Activated CD8-positive, alpha-beta memory T cell treated with anti-CD3 and anti-CD28 coated beads for 1 hour (primary cell): Measurements from ENCODE around the gene CHD9.
A peak's percentile ranks its signal among the peaks of the same experiment; 100 is the strongest.
"Not testable (repeated sequence)": the region's sequence is repeated elsewhere in the genome, so short reads cannot be mapped to it uniquely, and the experiment has no call there.

Experiments
- DNase-seq, 2 donors: peaks; one replicate each; pipeline ENCODE4 v3.0.0-alpha.2; 2020; ENCODE audit warnings: low read depth in 1 of 2; ENCODE audit errors: extremely low read depth in 1 of 2

The CHD9 gene, protein sequence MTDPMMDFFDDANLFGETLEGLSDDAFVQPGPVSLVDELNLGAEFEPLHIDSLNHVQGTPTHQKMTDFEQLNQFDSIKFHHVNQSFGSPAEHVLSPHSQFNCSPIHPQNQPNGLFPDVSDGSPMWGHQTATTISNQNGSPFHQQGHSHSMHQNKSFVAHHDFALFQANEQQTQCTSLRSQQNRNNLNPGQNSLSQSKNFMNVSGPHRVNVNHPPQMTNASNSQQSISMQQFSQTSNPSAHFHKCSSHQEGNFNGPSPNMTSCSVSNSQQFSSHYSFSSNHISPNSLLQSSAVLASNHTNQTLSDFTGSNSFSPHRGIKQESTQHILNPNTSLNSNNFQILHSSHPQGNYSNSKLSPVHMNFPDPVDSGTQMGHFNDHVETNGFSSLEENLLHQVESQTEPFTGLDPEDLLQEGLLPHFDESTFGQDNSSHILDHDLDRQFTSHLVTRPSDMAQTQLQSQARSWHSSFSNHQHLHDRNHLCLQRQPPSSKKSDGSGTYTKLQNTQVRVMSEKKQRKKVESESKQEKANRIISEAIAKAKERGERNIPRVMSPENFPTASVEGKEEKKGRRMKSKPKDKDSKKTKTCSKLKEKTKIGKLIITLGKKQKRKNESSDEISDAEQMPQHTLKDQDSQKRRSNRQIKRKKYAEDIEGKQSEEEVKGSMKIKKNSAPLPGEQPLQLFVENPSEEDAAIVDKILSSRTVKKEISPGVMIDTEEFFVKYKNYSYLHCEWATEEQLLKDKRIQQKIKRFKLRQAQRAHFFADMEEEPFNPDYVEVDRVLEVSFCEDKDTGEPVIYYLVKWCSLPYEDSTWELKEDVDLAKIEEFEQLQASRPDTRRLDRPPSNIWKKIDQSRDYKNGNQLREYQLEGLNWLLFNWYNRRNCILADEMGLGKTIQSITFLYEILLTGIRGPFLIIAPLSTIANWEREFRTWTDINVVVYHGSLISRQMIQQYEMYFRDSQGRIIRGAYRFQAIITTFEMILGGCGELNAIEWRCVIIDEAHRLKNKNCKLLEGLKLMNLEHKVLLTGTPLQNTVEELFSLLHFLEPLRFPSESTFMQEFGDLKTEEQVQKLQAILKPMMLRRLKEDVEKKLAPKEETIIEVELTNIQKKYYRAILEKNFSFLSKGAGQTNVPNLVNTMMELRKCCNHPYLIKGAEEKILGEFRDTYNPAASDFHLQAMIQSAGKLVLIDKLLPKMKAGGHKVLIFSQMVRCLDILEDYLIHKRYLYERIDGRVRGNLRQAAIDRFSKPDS (N-terminal part only)

DNA sequence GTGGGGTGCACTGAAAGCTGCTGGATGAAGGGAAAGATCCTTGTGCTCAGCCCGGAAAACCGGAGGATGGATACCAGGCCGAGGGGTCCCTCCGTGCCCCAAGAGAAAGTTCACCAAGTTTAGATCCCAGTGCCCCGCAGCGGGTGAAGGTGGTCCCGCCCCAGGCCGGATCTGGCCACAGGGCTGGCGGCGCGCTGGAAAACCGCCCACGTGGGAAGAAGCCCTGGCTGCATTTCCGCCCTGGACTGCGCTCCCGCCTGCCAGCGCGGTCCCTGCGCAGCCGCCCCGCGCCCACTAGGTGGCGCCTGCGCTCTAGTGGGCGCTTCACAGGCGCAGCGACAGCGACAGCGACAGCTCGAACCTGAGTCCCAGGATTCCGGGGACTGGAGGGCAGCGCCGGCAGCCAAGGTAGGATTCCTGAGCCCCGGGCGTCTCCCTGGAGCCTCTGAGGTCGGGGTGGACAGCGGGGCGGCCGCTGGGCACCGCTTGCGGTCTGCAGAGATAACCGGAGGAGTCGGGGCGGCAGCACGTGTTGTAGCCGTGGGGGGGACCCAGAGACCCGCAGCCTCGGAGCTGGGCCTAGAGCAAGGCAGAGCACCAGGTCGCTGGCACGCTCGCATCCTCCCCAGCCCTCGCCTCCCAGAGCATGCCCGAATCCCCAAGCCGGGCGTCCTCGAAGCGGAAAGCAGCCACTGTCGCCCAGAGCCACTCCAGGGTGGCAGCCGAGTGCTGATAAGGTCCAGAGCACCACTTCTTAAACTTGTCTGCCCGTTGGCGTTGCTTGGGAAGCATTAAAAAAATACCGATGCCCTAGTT is at the start of gene CHD9:
Gene CHD9 (plus strand): TSS at position 322 of the 816 bp plus-strand sequence. CDS start 101,099 bp downstream, outside the sequence.
- DNase-seq: peak; percentile 43 to 57

DNA sequence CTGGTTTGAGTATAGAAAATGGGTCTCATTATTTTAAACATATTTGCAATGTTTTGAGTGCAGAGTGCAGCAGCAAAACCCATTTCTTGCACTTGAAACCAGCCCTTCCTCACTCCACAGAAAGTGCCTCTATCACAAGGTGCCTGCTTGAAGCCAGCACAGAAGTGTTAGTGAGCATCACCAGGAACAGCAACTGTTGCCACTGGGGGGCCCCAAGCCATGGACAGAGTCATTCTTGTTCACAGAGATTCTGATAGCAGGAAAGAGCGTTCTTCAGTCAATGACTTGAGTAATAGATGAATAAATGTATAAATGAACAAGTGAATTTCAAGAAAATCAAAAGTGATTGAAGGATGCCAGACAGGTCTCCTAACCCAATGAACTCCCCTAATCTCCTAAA is 47.7 kb upstream of the CHD9 start:
- no peak for DNase-seq

DNA sequence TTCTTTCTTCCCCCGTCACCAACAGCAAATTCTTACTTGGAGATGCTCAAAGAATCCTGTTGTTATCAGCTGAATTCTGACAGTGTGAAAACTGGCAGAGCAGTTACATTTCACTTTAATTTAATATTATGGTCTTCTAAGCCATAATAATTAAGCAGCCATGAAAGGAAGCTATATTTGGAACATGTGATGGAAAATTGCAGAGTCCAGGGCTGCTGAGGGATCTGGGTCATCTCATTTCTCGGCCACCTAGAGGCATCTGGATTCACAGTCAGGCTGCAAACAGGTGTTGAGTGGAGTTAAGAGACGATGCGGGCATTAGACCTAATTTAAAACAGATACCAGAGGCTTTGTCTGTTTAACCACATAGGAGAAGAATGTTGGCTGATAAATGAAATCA is 40.5 kb upstream of the CHD9 start:
- no peak for DNase-seq

DNA sequence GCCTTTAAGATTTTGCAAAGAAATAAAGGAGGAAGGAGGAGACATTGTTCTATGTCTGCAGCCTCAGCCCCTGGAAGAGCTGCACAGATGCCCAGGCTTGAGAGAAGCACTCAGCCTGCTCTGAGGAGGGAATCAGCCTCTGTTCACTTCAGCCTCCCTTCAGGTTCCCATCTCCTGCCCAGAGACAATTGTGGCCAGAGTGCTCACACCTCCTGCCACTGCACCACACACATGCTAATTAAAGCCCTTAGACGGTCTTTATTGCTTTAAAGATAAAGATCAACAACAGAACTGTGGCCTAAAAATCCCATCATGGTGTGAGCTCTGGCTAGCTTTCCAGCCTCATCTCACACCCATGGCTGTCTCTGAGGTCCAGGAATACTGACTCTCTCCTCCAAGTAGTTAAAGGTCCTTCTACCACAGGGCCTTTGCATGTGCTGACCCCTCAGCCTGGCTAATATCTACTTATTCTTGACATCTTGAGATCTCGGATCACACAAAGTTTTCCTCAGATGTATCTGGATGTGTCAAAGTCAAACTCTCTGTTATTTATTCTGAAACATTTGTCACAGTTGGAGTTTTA is 35.9 kb upstream of the CHD9 start:
- DNase-seq: no peak

DNA sequence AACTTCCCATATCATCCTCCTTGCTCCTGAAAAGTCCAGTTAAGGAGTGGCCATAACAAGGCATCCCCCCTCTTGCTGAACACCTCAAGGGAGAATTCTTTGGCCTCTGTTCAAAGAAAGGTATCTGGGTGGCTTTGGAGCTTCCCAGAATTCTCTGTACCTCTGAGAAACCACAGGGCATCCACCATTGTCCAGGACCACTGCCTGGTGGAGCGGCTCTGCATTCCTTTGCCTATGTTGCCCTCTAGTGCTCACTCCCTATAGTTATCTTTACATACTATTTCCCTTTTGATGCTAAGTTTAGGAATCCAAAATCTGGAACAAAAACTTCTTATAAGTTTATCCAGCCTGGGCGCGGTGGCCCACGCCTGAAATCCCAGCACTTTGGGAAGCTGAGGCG is 32.4 kb upstream of the CHD9 start:
- no peak for DNase-seq

DNA sequence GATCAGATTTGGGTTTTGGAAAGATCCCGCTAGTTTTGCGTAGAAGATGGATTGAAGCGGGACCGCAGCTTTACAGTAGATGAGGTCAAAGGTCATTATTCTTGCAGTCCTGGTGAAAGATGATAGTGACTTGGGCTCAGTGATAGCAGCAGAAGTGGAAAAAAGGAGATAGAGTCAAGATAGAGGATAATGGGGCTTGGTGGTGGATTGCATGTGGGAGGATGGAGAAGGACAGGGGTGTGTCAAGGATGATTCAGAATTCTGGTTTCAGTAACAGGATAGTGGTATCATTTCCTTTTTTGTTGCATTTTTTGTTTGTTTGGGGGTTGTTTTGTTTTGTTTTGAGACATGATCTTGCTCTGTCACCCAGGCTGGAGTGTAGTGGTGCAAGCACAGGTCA is 30.7 kb upstream of the CHD9 start:
- no peak for DNase-seq

DNA sequence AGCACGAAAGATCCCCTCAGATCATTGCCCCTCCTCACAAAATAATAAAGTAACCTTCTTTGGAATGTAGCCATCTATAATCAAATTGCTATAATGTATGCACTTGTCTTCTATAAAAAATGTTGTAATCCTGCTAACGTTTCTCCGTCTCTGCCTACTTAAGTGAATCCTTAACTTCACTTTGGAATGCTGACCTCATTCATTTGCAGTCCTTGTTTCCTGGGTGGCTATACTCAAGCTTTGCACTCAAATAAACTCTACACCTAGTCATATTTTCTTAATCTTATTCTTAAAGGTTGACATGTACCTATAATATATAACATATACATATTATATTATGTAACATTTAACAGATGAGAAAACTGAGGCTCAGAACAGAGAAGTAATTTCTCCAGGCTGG is 24.8 kb upstream of the CHD9 start:
- DNase-seq: no peak

DNA sequence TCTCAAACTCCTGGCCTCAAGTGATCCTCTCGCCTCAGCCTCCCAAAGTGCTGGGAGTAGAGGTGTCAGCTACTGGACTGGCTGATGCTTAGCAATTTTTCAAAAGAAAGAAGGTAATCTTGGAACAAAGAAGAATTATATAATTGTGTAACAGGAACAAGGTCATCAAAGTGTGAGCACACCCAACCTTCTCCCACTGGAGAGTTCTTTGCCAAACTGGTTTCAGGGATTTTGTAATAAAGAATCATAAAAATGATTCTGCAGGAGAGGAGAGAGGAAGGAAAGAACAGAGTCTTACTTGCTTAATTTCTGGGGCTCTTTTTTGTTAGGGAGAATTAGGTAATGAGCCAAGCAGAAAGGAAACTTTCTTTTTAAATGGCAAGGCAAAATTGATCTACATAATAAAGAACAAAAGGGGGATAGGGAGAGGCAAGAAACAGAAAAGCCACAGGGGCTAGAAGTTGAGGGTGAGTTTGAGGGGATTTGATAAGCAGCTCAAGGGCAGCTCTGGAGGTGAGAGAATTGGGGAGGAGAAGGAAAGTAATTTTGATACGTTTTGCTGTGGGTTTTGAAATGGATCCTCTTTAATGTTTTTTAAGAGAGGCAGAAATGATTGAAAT is 23.4 kb upstream of the CHD9 start:
- DNase-seq: no peak

DNA sequence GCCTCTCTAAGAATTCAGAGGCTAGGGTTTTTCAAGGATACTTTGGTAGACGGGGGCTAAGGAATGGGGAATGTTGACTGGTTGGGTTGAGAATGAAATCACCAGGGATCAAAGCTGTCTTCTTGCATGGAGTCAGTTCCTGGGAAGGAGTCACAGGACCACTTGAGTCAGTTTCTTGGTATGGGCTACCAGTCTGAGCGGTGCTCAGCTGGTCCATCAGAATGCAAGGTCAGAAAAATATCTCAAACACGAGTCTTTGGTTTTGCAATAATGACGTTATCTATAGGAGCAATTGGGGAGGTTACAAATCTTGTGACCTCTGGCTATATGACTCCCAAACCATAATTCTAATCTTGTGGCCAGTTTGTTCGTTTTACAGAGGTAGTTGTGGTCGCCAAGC is 20.5 kb upstream of the CHD9 start:
- DNase-seq: no peak

DNA sequence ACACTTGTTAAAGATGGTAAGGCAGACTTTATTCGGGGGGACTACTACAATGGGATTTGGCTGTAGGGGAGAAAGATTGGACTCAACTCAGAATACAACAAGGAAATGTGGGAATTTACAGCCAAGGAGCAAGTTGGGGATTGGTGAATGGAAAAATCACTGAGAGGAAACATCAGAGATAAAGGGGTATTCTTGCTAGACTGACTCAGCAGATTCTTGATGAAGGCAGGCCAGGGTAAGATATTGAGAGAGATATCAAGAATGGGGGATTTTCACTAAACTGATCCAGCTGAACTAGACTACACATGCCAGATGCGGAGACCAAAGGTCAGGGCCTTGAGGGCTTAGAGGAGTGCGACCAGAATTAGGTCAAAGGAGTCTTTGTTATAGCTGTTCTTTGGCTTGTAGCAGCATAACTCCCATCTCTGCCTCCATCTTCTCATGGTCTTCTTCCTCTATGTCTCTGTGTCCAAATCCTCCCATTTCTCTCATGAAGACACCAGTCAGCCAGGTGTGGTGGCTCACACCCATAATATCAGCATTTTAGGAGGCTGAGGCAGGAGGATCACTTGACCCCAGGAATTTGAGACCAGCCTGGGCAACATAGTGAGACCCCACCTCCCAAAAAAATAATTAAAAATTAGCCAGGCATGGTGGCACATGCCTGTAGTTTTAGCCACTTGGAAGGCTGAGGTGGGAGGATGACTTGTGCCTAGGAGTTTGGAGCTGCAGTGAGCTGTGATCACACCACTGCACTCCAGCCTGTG is 19.4 kb upstream of the CHD9 start:
- DNase-seq: no peak

DNA sequence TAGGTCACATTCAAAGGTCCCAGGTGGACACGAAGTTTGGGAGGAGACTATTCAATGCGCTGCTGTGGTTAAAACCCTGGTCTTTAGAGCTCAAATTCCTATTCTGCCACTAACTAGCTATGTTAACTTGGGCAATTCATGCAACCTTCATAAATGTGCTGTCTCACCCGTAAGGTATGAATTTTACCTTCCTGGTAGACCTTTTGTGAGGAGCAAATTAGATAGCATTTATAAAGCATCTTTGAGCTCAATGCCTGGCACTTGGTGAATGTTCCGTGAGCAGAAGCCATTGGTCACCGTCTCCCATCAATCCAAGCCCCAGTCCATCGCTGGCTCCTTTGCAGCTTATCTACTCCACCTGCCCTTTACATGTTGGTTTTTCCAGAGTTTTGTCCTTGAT is 18.7 kb upstream of the CHD9 start:
- no peak for DNase-seq

DNA sequence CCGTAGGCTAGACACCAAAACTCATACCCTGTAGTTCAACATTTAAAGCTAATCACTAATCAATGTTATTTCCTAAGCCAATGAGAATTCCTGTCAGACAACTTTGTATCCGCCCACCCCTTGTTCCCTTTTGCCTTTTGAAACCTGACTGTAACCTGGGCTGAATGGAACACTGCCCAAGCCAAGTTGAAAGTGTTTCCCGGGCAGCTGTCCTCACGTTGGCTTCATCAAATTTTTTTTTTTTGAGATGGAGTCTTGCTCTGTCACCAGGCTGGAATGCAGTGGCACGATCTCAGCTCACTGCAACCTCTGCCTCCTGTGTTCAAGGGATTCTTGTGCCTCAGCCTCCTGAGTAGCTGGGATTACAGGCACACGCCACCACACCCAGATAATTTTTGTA is 18.1 kb upstream of the CHD9 start:
- not testable (repeated sequence) for DNase-seq

DNA sequence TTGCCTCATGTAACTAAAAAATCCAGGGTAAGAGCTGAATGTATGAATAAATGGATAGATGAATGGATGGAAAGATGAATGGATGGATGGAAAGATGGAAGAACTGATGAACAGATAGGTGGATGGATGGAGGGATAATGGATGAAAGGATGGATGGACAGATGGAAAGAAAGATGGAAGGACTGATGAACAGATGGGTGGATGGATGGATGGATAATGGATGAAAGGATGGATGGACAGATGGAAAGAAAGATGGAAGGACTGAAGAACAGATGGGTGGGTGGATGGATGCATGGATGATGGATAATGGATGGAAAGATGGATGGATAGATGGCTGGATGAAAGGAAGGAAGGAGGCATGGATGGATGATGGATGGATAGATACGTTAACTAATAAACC is 14.0 kb upstream of the CHD9 start:
- DNase-seq: no peak

DNA sequence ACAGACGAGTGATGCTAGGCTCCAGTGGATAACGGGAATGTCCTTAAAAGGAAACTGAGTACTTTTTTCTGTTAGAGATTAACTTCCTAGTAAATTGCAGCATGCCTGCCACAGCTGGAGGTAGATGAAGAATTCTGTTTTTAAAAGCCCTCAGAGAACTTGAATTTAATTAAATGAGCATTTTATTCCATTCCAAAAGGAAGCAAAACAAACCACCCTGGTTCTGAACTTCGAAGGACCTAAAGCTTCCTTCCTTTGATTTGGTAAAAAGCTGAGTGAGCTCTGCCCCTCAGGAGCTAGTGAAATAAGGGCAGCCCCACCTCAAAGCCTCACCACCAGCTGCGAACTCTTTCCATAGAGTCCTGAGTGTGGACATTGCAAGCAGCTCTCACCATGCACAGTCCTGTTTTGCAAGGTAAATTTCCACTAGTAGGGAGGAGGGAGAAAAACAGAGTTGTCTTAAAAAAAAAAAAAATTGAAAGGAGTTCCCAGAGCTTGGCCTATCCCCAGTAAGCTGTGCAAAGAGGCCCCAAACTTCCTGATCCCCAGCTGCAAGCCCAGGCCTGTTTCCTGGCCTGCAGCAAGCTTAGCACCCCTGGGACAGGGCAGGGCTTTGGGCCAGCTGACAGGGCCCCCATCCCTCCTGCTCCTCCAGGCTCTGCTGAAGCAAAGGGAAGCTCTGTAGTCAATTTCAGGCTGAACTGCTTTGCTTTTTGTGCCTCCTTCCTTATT is 13.3 kb upstream of the CHD9 start:
- no peak for DNase-seq

DNA sequence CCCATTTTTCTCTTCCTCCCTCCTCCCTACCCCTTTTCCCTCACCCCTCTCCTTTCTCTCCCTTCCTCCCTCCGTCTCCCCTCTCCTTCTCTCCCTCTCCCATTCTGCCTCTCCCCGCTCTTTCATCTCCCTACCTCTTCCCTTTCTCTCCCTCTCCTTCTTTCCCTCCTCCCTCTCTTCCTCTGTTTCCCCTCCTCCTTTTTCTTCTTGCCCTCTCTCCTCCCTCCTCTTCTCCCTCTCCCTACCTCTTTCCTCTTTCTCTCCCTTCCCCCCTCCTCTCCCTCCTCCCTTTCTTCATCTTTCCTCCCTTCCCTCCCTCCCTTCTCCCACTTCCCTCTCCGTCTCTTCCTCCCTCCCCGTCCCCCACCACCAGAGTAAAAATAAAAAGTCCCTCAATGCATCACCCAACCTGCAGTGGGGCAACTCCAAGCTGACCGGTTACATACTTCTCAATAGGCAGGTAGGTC is 12.5 kb upstream of the CHD9 start:
- DNase-seq: no peak

DNA sequence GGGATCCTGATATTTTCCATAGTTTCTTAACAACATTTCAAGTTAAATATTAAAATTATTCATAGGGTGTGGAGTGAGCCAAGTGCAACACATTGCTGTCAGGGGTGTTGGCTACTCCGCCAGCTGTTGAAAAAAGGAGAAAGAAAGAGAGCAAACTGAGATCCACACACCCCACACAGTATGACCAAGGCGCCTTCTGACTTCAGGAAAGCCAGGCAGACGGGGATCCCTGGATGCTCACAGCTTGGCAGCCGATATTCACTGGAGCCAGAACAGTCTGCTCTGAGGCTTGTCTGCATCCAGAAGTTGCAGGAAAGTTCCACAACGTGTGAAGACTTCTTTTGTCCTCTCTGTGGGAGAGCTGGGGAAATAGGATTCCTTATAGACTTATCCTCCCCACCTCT is 11.4 kb upstream of the CHD9 start:
- no peak for DNase-seq

DNA sequence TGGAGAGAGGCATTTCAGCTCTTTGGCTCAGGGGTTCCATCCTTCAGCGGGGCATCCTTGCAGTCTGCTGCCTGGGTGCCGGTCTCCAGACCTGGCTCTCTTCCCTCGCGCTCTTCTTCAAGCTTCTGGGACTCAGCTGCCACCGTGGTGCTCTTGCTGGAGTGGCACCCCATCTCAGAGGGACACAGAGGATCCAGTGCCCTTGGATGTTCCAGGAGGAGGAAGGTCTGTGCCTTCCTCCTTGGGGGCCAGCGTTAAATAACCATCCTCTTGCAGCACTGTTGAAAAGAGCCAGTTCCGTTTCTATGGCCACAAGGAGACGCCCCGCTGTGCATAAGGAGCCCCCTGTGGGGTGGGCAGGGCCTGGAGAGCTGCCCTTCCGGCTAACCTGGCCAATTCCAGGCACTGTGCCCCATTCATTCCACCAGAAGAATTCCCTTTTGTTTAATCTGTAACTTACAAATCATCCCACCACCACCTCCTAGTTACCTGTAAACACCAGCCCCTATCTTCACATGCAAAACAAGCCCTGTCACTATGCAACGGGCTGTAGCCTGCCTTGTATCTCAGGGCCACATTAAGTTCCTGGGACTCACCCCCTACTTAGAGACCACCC is 10.7 kb upstream of the CHD9 start:
- DNase-seq: no peak
